Measurements from ENCODE around the gene SLC34A2.

Gene SLC34A2

DNA sequence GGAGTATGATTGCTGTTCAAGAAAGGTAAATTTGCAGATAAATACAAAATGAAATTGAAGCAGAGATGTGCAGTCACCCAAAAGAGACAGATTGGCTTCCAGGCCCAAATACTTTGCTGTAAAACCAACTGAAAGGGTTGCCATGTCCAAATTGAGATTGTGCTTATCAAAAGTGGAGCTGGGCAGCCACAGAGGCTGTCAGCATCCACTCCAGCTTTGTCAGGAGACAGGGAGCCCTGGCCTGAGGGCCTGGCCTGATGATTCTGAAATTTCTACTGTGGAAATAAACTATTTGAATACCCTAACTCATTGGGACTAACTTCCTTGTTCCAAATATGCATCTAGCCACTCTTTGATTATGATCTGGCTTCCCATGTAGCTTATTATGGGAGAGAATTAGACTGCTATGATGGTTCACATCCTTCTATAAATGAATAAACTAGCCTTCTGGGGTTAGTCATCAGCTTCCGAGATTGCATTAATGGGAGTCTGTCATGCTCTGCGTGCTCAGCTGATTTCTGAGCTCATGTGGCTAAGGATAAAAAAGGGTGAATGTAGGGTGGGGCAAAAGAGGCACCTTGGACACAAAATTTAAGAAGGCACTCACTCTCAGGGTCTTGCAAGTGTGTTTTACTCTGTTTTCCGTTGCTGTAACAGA lies 48.2 kb downstream of the SLC34A2 start:
- no peaks in the 10 kb centered on the region for H3K9me2 ChIP-seq (replicated peaks; ENCODE audit: control insufficient read depth, low read length)
- no peak for TF ChIP-seq EZH2phosphoT487 (IDR thresholded peaks at IDR 0.05; ENCODE audit: borderline replicate concordance, low read length)
- TF ChIP-seq, protein P1, sequence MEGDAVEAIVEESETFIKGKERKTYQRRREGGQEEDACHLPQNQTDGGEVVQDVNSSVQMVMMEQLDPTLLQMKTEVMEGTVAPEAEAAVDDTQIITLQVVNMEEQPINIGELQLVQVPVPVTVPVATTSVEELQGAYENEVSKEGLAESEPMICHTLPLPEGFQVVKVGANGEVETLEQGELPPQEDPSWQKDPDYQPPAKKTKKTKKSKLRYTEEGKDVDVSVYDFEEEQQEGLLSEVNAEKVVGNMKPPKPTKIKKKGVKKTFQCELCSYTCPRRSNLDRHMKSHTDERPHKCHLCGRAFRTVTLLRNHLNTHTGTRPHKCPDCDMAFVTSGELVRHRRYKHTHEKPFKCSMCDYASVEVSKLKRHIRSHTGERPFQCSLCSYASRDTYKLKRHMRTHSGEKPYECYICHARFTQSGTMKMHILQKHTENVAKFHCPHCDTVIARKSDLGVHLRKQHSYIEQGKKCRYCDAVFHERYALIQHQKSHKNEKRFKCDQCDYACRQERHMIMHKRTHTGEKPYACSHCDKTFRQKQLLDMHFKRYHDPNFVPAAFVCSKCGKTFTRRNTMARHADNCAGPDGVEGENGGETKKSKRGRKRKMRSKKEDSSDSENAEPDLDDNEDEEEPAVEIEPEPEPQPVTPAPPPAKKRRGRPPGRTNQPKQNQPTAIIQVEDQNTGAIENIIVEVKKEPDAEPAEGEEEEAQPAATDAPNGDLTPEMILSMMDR (IDR thresholded peaks at IDR 0.05; ENCODE audit: low read depth, low read length, poor library complexity, severe bottlenecking) = no peak

DNA sequence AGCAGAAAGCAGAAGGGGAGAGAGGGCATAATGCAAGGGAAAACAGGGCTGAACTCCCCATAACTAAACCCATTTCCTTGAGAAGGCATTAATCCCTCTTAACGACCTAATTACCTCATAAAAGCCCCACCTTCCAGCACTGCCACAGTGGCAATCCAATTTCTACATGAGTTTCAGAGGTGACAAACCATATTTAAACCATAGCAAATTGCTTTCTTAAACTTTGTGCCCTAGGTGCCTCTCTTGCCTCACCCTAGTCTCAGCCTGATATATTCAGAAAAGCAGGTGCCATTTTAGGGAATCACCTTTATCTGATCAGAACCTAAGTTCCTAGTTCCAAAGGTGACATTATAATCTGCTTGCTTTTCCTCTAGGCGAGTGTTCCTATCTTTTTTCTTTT lies 48.9 kb downstream of the SLC34A2 start:
- Histone ChIP-seq H3K36me3 (ENCODE audit: control insufficient read depth, low read length) (no peaks in the 10 kb centered on the region), H3K4me3 (ENCODE audit: low read length) (no peak overlapping the region), H3K4me1 (ENCODE audit: control insufficient read depth, low read length) (no peaks in the 10 kb centered on the region), H3K27me3 (ENCODE audit: control insufficient read depth, low read length) (no peaks in the 10 kb centered on the region), H3K27ac (ENCODE audit: low read depth, low read length) (no peak overlapping the region), H3K79me2 (ENCODE audit: control insufficient read depth, low read length) (no peaks in the 10 kb centered on the region), H4K20me1 (ENCODE audit: control insufficient read depth, insufficient read depth, low read depth, low read length) (no peaks in the 10 kb centered on the region), H3K4me2 (ENCODE audit: low read length) (no peak overlapping the region), H3K9me3 (ENCODE audit: control insufficient read depth, insufficient read depth, low read length) (no peaks in the 10 kb centered on the region), H3K9me2 (replicated peaks; ENCODE audit: control insufficient read depth, low read length) (no peaks in the 10 kb centered on the region), H3F3A (ENCODE audit: control insufficient read depth, insufficient read depth) (no peaks in the 10 kb centered on the region)
- TF ChIP-seq, protein P1 (IDR thresholded peaks at IDR 0.05; ENCODE audit: low read depth, low read length, poor library complexity, severe bottlenecking) = no peak
- no peak for TF ChIP-seq EZH2phosphoT487 (IDR thresholded peaks at IDR 0.05; ENCODE audit: borderline replicate concordance, low read length)

More for the DNA sequence above, 48.2 kb downstream of the SLC34A2 start:
- no peak overlapping the region for H3K4me3 ChIP-seq (ENCODE audit: low read length)
- no peak overlapping the region for H3K27ac ChIP-seq (ENCODE audit: low read depth, low read length)
- H3K36me3 ChIP-seq (ENCODE audit: control insufficient read depth, low read length) = no peaks in the 10 kb centered on the region
- no peaks in the 10 kb centered on the region for H3K27me3 ChIP-seq (ENCODE audit: control insufficient read depth, low read length)
- H3K4me1 ChIP-seq (ENCODE audit: control insufficient read depth, low read length) = no peaks in the 10 kb centered on the region
- H3K79me2 ChIP-seq (ENCODE audit: control insufficient read depth, low read length) = no peaks in the 10 kb centered on the region
- no peaks in the 10 kb centered on the region for H3K9me3 ChIP-seq (ENCODE audit: control insufficient read depth, insufficient read depth, low read length)
- H3F3A ChIP-seq (ENCODE audit: control insufficient read depth, insufficient read depth) = no peaks in the 10 kb centered on the region
- H4K20me1 ChIP-seq (ENCODE audit: control insufficient read depth, insufficient read depth, low read depth, low read length) = no peaks in the 10 kb centered on the region
- H3K4me2 ChIP-seq (ENCODE audit: low read length) = no peak overlapping the region

DNA sequence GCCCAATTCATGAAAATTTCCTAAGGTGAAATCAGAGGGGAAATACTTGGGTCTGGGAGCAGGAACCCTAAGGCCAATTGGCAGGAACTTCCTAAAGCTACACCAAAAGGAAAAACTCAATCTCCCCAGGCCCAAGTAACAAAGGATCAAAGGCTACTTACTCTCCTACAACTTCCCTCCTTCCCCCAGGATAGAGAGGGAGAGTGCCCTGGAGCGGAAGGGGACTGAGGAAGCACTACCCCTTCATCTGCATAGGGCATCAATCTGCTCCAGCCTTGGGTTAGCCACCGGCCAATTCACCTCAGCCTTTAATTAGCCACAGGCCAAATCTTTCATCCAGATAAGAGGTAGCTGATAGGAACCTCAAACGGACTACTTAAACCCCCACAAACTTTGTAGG lies 55.0 kb downstream of the SLC34A2 start:
- no peak overlapping the region for H3K27ac ChIP-seq (ENCODE audit: low read depth, low read length)
- no peaks in the 10 kb centered on the region for H3K4me1 ChIP-seq (ENCODE audit: control insufficient read depth, low read length)
- H3K36me3 ChIP-seq (ENCODE audit: control insufficient read depth, low read length) = no peaks in the 10 kb centered on the region
- no peak overlapping the region for H3K4me3 ChIP-seq (ENCODE audit: low read length)
- TF ChIP-seq, protein P1 (IDR thresholded peaks at IDR 0.05; ENCODE audit: low read depth, low read length, poor library complexity, severe bottlenecking) = no peak
- no peak for TF ChIP-seq EZH2phosphoT487 (IDR thresholded peaks at IDR 0.05; ENCODE audit: borderline replicate concordance, low read length)
- no peaks in the 10 kb centered on the region for H3K9me3 ChIP-seq (ENCODE audit: control insufficient read depth, insufficient read depth, low read length)
- H3K4me2 ChIP-seq (ENCODE audit: low read length) = no peak overlapping the region
- H3K27me3 ChIP-seq (ENCODE audit: control insufficient read depth, low read length) = no peaks in the 10 kb centered on the region
- no peaks in the 10 kb centered on the region for H3K9me2 ChIP-seq (replicated peaks; ENCODE audit: control insufficient read depth, low read length)
- H3K79me2 ChIP-seq (ENCODE audit: control insufficient read depth, low read length) = no peaks in the 10 kb centered on the region
- no peaks in the 10 kb centered on the region for H3F3A ChIP-seq (ENCODE audit: control insufficient read depth, insufficient read depth)
- H4K20me1 ChIP-seq (ENCODE audit: control insufficient read depth, insufficient read depth, low read depth, low read length) = no peaks in the 10 kb centered on the region
